NCI-H774 (cell line): ENCODE data around the gene MVB12B.

ENCODE experiments used
- DNase-seq: peaks from one replicate; lab custom pipeline; 2025; lab: John Stamatoyannopoulos, UW

MVB12B gene

DNA sequence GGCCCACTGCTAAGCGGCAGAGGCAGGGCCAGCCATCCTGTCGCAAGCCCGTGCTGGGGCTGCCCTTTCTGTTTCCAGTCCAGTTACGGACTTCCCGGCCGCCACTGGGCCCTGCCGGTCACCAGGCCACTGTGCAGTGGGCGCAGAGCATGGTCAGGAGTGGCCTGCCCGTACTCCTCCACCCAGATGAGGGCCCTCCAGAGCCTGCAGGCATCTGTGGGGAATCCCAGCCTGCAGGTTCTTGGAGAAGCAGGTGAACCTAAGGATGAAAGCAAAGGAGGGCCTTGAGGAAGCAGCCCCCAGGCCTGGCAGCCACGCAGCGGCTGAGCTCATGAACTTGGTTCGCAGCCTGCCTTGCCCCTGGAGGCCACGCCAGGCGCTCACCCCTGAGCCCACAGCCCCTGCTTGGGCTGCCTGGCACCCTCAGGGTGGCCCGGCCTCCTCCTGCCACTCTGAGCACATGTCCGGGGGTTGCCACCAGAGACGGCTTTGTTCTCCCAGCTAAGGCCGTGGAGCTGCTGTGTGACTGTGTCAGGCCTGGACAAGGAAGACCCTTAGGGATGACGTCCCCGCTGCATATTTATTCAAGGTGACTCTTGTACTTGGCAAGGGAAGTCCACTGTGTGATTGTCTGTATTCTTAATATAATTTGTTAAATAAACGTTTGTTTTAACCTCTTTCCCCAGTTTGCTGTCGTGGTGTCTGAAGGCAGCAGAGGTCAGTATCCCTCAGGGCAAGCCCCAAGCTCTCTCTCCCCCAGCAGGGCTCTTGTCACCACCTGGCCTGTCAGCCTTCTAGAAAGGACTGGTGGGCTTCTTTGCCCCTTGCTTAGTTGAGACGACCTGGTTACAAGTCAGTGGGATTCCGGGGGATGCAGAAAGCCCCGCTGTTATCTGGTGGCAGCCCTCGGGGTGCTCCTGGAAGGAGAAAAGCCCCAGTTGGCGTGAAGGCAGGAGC lies 180.0 kb downstream of the MVB12B start:
- no peak for DNase-seq

DNA sequence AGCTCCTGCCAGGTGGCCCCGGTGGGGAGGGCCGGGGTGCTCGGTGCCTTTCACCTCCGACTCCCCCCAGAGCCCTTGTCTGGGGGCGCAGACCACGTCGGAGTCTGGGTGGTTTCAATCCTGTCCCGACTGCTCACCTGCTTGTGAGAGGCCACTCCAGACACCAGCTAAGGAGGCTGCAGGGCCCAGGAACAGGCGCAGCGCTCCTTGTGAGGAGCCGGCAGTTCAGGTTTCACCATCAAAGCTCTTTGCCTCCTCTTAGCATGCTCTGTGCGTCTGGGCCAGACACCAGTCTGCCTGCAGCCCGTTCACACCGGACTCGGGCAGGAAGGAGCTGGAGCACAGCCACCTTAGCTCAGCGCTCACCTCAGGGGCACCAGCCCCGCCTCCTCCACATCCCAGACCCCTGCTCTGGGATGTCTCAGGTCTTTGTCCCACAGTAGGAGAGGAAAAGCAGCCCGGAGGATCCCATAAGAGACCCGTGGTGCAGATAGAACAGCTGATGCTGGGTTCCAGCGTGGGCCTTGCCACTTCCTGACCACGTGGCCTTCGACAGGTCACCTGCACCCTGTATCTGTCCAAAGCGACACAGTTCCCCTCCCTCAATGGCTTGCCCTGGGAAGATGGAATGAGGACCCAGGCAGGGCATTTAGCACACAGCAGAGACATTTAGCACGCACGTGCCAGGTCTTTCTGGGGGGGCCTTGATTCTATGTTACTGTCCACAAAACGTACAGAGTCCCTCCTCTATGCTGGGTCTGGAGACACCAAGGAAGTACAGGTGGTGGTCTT lies 180.9 kb downstream of the MVB12B start:
- DNase-seq: no peak

DNA sequence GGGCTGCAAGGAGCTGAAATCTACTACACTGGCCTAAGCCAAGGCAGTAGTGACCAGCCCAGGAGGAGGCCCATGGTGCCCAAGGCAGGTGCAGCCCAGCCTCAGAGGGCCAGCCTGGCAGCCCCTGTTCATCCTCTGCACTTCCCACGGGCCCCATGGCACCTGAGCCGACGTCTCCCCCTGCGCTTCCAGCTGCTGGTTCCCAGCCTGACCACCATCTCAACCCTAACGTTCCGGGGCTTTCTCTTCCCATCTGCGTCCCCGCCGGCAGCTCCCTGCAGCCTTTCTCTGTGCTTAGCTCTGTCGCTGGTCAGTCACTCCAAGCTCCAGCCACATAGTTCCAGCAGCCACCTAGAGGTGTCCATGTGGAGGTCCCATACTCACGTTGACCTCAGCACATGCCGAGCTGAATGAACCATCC lies 181.6 kb downstream of the MVB12B start:
- DNase-seq: no peak

DNA sequence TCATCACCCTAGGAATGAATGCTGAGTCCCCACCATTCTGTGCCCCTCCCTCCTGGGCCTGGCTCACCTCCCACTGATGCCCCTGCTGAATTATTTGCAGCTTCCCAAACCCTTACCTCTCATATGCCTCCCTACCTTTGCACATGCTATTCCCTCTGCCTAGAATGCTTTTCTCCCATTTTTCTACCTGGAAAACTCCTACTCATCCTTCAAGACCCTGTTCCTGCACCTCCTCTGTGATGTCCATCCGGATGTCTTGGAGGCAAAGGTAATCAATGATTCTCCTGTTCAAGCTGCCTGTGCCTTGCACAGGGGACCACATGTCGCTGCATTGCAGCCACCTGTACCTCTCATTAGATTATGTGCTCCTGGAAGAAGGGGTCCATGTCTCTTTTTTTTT lies 182.3 kb downstream of the MVB12B start:
- no peak for DNase-seq

DNA sequence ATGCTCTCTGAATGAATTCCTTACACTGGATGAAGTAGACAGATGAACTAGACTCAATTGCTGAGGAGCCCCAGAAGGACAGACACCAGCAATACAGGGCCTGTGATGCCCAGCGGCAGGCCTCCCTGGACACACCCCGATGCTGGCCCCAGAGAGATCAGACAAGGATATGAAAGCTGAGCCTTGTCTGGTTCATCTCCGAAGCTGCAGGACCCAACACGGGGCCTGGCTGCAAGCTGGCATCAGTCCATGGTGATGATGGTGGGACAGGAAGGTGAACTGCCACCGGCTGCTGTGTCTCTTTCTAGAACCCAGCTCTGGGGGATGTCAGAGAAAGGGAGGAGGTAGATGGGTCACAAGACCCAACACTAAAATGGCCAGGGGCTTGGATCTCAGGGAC lies 183.1 kb downstream of the MVB12B start:
- no peak for DNase-seq

DNA sequence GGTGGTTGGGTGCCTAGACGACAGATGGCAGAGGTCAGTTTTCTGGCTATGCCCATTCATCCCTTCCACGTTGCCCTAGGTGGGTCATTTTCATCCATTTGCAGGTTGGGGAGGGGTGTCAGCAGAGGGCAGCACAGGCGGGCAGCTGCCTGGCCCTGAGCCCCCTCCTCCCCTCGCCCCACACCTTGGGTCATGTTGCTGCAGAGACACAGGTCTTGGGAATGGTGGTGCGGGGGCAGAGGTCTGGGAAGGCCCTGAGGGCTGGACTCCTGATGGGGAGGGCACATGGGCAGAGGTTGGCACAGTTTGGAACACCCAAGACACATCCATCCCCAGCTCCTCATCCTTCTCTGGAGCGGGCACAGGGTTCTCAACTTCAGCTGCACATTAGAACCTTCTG lies 183.9 kb downstream of the MVB12B start:
- DNase-seq: no peak

DNA sequence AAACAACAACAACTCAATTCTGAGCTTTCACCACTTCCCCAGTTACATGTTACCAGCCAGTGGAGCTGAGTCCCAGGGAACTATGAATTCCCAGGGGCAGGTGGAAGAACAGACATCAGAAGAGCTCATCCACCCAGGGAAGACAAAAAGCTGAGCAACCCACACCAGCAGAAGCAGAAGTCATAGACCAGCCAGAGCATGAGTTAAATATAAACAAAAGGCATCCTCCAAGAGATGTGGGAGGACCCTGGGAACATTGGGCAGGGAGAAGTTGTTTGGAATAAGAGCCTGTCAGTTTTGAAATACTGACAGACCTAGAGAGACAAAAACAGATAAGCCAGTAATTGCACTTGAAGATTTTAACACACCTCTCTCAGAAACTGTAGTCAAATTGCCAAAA lies 184.8 kb downstream of the MVB12B start:
- DNase-seq: no peak

DNA sequence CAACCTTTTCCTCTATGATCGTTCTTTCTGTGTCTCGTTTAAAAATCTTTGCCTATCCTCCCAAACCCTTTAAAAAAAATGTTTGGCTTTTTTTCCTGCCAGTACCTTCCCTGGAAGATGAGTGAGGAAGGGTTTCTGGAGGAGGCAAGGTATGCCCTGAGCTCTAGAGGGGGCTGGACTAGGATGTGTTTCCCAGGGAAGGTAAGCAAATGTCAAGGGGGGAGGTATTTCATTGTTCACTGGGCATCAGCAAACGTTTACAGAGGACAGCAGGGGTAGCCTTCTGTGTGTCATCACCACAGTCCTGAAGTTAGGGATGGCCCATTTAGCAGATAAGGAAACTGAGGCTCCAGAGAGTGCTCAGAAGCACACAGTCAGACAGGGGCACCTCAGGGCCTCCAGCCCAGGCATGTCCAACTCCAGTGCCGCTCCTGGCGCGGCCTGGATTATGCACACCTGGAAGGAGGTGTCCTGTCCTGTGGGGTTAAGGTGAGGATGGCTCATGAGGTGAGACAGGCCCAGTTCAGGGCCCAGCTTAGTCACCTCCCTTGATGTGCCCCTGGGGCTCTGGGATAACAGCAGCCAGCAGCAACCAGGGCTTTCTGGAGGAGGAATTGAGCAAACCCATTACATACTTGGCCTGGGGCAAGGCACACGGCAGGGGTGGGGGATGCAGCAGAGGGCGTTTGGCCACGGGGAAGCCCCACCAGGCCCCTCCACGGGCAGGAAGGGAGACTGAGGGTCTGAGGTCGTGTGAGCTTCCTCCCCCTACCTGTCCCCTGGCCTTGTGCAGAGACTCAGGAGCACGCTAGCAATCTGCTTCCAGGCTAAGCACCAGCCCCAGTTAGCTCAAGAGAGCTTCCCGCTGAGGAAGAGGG lies 186.8 kb downstream of the MVB12B start:
- DNase-seq: no peak

DNA sequence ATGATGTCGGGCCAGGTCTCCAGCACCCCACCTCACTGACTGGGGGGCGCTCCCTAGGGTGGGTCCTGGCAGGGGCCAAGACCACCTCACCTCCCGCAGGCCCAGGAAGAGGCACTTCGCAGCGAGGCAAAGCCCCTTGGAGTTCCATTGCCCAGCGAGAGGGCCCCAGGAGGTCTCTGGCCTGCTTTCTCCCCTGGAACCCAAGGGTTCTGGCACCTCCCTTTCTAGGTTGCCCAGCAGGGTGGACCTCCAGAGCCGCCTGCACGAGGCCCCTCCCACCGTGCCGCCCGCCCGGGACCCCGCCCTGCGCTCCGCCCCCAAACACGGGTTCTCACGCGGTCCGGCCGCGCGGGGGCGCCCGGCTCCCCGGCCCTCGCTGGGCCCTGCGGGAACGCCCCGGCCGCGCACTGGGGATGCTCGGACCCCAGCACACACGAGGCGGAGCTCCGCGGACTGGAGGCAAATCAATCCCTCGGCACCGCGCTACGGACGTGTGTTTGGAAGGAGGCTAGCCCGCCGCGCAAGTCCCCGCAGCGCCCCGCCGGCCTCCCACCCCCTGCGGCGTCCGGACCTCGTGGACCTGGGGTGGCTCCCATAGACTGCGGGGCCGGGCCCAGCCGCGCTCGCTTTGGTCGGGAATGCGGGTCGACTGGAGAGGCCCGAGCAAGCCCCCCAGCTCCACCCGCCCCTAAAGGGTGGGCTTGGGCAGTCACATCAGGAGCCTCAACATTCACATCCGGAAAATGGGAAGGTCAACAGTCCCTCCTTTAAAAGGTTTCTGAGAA lies 187.6 kb downstream of the MVB12B start:
- DNase-seq: peak; percentile 67

DNA sequence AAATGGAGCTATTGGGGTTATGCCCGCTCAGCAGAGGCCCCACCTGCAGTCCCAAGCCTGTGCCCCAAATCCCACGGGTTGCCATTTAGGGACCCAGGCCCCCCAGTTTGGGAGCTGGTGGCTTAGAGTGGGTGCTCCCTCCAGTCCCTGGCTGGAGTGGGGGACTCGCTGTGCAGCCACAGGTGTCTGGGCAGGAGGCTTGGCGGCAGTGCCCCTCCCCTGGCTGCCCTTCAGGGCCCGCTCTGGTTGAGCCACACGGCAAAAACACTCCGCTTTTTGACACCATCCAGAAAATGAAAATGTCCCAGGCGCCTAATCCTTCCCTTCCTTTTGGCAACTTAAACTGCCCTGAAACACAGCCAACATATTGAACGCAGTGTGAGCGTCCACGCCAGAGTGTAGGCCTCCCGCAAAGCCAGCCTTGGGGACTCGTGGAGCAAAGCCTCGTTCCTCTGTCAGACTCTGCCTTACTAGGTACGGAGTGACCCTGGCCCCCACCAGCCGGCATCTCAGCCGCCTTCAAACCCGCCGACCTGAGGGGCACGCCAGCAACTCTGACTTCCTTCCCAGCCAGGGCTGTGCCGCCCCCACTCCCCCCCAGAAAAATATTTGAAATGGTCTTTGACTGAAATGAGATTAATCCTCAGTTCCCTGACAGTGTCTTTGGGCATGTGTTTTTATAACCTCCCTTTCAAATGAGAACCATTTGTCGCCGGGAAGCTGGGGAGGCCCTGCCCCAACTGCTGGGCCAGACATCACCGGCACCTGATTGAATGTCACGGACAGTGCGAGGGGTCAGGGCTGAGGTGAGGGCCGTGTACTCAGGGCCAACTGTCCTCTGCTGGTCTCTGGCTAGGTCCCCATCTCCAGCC lies 188.6 kb downstream of the MVB12B start:
- no peak for DNase-seq

DNA sequence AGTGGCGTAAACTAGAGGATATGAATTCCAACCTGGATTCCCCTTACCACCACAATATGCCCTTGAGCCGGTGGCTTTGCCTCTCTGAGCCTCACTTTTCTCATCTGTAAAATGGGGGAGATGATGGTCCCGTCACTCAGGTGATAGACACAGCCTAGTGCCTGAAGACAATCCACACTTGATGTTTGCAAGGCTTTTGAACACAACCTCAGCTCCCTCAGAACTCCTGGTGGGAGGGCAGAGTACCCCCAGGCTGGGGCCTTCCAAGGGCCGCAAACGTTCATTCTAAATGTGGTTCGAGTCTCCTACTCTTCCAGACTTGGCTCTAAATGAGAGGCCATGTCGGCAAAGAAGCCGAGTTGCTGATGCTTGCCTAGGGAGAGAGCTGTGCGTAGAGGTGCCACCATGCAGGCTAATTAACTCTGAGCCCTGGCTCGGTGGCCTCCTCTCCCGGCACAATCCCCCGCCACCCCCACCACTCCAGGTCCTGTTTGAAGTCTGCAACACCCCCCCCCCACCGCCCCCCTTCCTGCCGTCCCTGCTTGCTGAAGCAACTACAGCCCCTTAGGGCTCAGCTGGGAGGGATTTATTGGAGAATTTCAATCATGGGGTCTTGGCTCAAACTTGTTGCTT lies 189.4 kb downstream of the MVB12B start:
- DNase-seq: no peak

DNA sequence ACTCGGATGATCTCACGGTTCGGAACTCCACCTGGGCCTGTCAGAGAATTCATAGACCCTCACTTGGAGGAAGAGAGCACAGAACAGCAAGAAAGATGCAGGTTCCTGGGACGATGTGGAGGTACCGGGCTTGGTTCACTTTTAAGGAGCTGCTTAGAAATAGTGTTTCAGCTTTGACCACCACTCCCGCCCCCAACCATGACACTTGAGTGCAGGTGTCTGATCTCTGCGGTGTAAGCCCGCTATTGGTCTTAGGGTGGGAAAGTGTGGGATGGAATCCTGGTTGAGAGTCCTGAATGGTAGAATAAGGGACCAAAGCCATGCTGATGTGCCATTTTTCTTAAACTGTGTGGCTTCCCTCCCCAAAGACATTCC lies 189.9 kb downstream of the MVB12B start:
- DNase-seq: no peak

DNA sequence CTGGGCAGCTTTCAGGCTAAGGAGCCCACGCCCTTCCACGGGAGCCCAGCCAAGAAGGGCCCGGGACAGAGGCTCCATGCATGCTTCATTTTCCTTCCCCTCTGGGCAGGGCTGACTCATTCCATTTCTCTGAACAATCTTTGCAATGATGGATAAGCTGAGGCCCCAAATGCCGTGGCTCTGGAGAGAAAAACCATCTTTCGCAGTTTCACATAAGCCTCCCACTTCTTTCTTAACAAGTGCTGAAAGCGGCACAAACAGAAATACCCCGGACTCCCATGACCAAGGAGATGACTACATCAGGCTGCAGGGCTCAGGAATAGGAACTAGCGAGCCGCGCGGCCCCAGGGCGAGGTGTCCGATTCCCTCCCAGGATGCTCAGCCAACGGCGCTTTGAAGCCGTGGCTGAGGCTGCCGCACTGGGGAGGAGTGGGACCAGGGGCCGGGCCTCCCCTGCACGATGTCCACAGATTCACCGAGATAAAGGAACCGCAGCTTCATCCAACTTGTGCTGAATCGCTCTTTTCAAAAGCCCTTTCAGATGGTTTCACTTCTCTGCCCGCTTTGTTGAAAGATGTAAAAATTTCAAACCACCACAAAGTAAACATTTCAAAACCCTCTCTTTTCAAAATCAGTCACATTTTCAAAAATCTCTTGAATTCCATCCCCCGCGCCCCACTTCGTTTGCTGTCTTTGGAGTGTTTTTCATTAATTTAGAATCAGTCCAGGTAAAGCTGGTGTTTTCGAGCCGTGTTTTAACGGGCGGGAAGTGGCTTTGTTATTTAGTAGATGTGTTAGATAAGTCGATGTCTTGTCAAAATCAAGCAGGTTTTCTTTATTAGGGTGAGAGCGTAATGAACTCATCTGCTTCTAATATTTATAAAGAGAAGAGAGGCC lies 190.6 kb downstream of the MVB12B start:
- DNase-seq: peak; percentile 48

DNA sequence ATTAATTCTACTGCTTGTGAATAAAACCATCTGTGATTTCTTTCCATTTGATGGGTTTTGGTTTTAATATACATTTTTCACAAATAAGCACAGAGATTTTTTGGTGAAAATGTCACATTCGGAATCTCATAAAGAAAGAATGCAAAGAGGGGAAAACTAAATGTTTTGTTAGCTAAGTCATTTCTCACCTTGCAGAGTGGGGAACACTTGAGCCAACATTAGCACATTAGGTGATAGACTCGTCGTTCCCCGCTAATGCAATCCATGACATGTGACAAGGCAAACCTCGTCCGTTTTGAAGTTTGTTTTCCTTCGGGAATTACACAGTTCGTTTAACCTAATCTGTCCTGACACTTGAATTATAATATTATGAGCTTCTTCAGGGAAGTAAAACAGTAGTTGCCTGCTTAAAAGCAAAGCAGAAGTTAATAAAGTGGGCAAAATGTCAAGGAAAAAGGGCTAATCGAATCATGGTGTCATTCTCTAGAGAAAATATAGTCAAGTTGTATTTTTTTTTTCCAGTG lies 191.3 kb downstream of the MVB12B start:
- no peak for DNase-seq

DNA sequence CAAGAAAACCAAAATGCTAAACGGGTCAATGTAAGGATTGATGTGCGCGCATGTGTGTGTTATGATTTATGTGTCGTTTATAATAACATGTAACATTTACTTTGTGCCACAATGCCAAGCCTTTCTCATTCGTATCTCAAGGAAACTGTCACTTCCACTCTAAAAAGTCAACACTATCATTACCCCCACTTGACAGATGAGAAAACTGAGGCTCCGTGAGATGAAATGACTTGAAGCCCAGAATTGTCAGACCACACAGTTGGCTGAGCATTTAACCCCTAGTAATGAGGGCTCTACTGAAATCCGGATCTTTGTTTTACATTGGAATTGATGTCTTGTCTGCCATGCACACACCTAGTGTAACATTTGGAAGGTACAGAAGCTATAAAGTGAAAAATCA lies 192.1 kb downstream of the MVB12B start:
- no peak for DNase-seq

DNA sequence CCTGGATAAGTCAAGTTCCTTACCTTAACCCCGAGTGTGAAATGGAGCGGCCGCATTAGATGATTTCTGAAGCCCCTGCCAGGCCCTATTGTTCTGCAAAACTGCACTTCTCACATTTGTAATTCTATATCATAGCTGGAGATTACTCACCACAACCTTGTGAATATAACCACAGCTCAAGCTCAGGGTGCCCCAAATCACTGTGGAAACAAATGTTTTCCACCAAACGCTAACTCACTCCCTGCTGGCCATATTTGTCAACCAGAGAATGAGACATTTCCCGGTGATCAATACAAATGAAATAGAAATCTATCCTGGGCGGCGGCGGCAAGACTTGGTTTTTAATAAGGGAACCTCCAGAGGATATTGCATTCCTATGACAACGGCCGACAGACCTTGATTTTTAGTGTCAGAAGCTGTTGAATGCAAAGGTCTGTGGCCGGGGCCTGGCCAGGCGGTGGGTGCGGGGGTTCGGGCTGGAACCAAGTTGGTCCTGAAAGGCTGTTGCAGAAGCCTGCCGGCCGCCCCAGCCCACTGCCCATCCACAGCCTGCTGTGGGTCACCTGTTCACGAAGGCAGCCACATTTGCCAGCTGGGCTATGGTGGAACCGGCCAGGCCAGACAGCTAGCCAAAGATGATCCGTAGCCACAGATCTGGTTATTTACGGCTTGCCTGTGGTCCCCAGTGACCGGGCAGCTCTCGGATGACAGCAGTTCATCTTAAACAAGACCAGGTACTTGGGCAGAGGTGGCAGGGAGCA lies 193.2 kb downstream of the MVB12B start:
- DNase-seq: no peak

DNA sequence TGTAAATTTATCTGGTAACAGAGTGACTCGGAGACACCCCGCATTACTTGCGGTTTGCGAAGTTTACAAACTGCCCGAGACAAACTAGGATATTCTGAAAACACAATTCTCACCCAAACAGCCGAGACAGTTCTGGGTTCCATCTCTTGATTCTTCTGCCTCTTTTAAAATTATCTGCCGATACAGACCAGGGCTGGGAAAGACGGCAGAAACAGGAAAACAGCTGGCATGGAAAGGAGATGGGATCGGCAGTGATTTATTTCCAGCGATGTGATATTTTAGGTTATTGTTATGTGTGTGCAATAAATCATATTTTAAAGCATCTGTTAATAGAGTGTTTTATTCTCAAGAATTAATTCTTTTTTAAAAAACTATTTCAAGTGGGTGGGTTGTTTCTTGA lies 193.8 kb downstream of the MVB12B start:
- no peak for DNase-seq

DNA sequence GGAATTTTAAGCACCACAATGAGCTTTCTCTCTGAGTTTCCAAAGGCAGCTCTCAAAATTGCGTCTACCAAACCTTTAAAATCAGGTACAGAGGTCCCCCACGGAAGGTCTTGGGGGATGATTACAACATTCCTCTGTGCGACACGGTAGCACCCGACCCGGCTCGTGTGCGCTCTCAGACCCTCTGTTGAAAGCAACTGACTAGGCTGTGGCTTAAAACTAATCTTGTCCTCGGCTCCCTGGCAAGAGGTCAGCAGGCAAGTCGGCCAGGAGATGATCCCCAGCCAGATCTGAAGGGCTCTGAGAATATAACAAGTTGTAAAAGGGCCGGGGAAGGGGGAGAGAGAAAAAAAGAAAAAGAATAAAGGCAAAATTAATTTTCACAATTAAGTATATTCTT lies 194.5 kb downstream of the MVB12B start:
- DNase-seq: no peak
